Activated naive CD4-positive, alpha-beta T cell treated with anti-CD3 and anti-CD28 coated beads, Interleukin-2, amount 50 U/mL, for 72 hours (primary cell): Measurements from ENCODE around the gene SLC35F4. TPM values are rescaled to one million over a fixed set of nuclear protein-coding genes. Genes with fewer than 3 reads are reported as not detected.

Source experiments
- ATAC-seq, 2 donors: fragments of 150-1000 bp; cut with Tn5 transposase; 2 replicates each; pipeline ENCODE4 v1.10.0; 2021; ENCODE audit warnings: mild to moderate bottlenecking in 2 of 2, moderate library complexity in 2 of 2
- DNase-seq, 2 donors: peaks; one replicate each; pipeline ENCODE4 v3.0.0; 2021 to 2022; ENCODE audit warnings: low spot score in 2 of 2
- H3K27ac Mint-ChIP-seq, 2 donors: one replicate each; pipeline ENCODE4 v1.8.0; 2022; ENCODE audit warnings: mild to moderate bottlenecking in 2 of 2, mixed read lengths in 2 of 2
- H3K36me3 Mint-ChIP-seq, 2 donors: one replicate each; pipeline ENCODE4 v1.8.0; 2022; ENCODE audit warnings: mixed read lengths in 2 of 2
- H3K9me3 Mint-ChIP-seq, 2 donors: one replicate each; pipeline ENCODE4 v1.8.0; 2022; ENCODE audit warnings: mixed read lengths in 2 of 2
- total RNA-seq, 2 donors: library from RNA; stranded (reverse); gene quantifications; one replicate each; pipeline ENCODE4 v1.2.3, GENCODE V29; 2022

Gene SLC35F4
- total RNA-seq, 2 donors from 2014 or later, result not detected

- Mint-ChIP-seq H3K36me3 (no peaks in the 10 kb centered on the region), H3K9me3 (no peaks in the 10 kb centered on the region), H3K27ac (no peak overlapping the region)
- DNase-seq (no peak), ATAC-seq (no peak)
Observed at GRCh38 chr14:57573173-57573572, 292.7 kb downstream of the SLC35F4 start.

- no peak for DNase-seq
- H3K9me3 Mint-ChIP-seq, result no peaks in the 10 kb centered on the region
- no peak overlapping the region for H3K27ac Mint-ChIP-seq
- no peaks in the 10 kb centered on the region for H3K36me3 Mint-ChIP-seq
- no peak for ATAC-seq
Observed at GRCh38 chr14:57568554-57568953, 297.3 kb downstream of the SLC35F4 start.

GRCh38 chr14:57567220-57567619 is 298.7 kb downstream of the SLC35F4 start:
- DNase-seq (no peak), ATAC-seq (no peak)
- no peak overlapping the region for H3K27ac Mint-ChIP-seq
- no peaks in the 10 kb centered on the region for H3K9me3 Mint-ChIP-seq
- H3K36me3 Mint-ChIP-seq, result no peaks in the 10 kb centered on the region

GRCh38 chr14:57560681-57561080 is 305.2 kb downstream of the SLC35F4 start:
- Mint-ChIP-seq H3K36me3 (no peaks in the 10 kb centered on the region), H3K27ac (no peak overlapping the region), H3K9me3 (peaks cover 0 to under 1% of the 10 kb centered on the region in 2 donors)
- ATAC-seq (no peak), DNase-seq (no peak)

GRCh38 chr14:57559576-57559975 is 306.3 kb downstream of the SLC35F4 start:
- H3K36me3 Mint-ChIP-seq, result peaks cover 0 to 4% of the 10 kb centered on the region in 2 donors
- peaks cover 3 to 8% of the 10 kb centered on the region in 2 donors for H3K9me3 Mint-ChIP-seq
- ATAC-seq, result no peak

GRCh38 chr14:57549765-57550420 is 316.0 kb downstream of the SLC35F4 start:
- peaks cover 0 to 14% of the 10 kb centered on the region in 2 donors for H3K36me3 Mint-ChIP-seq
- no peak overlapping the region for H3K27ac Mint-ChIP-seq
- no peak for DNase-seq
- H3K9me3 Mint-ChIP-seq, result peaks cover 23 to 31% of the 10 kb centered on the region in 2 donors
- no peak for ATAC-seq

More at GRCh38 chr14:57559576-57559975, 306.3 kb downstream of the SLC35F4 start:
- no peak overlapping the region for H3K27ac Mint-ChIP-seq
- no peak for DNase-seq

GRCh38 chr14:57549016-57549564 is 316.8 kb downstream of the SLC35F4 start:
- peaks cover 0 to 10% of the 10 kb centered on the region in 2 donors for H3K36me3 Mint-ChIP-seq
- H3K27ac Mint-ChIP-seq, result no peak overlapping the region
- DNase-seq (no peak), ATAC-seq (no peak)
- H3K9me3 Mint-ChIP-seq, result peaks cover 15 to 26% of the 10 kb centered on the region in 2 donors

- Mint-ChIP-seq H3K9me3 (peaks cover 28 to 37% of the 10 kb centered on the region in 2 donors), H3K27ac (no peak overlapping the region), H3K36me3 (peaks cover 13 to 23% of the 10 kb centered on the region in 2 donors)
- DNase-seq (no peak), ATAC-seq (no peak)
Observed at GRCh38 chr14:57547131-57547530, 318.8 kb downstream of the SLC35F4 start.

- H3K36me3 Mint-ChIP-seq, result peaks cover 0 to 5% of the 10 kb centered on the region in 2 donors
- DNase-seq (peak in 1 of 2 donors; percentile 10), ATAC-seq (no peak)
- no peak overlapping the region for H3K27ac Mint-ChIP-seq
- H3K9me3 Mint-ChIP-seq, result peaks cover 4 to 12% of the 10 kb centered on the region in 2 donors
Observed at GRCh38 chr14:57533214-57533613, 332.7 kb downstream of the SLC35F4 start.

- Mint-ChIP-seq H3K9me3 (peaks cover 10 to 14% of the 10 kb centered on the region in 2 donors), H3K36me3 (peaks cover 4 to 17% of the 10 kb centered on the region in 2 donors), H3K27ac (no peak overlapping the region)
- ATAC-seq, result no peak
- no peak for DNase-seq
Observed at GRCh38 chr14:57530571-57530970, 335.3 kb downstream of the SLC35F4 start.

- no peak overlapping the region for H3K27ac Mint-ChIP-seq
- ATAC-seq, result no peak
- H3K9me3 Mint-ChIP-seq, result peaks cover 26 to 36% of the 10 kb centered on the region in 2 donors
- peaks cover 4 to 37% of the 10 kb centered on the region in 2 donors for H3K36me3 Mint-ChIP-seq
- no peak for DNase-seq
Observed at GRCh38 chr14:57526942-57527341, 338.9 kb downstream of the SLC35F4 start.

GRCh38 chr14:57519043-57519442 is 346.8 kb downstream of the SLC35F4 start:
- DNase-seq (no peak), ATAC-seq (no peak)
- H3K36me3 Mint-ChIP-seq, result peaks cover 0 to 46% of the 10 kb centered on the region in 2 donors
- no peak overlapping the region for H3K27ac Mint-ChIP-seq
- H3K9me3 Mint-ChIP-seq, result peaks cover 35 to 40% of the 10 kb centered on the region in 2 donors
